ENCODE data around the gene FTH1. TPM values are rescaled to one million over a fixed set of nuclear protein-coding genes. Genes with fewer than 3 reads are reported as not detected.

Gene FTH1
- total and polyA plus RNA-seq, 2 of the 8 experiments (the other 6 are each of a cell fraction or from before 2014, with no cell fraction given): 1,153 to 1,461 TPM

DNA sequence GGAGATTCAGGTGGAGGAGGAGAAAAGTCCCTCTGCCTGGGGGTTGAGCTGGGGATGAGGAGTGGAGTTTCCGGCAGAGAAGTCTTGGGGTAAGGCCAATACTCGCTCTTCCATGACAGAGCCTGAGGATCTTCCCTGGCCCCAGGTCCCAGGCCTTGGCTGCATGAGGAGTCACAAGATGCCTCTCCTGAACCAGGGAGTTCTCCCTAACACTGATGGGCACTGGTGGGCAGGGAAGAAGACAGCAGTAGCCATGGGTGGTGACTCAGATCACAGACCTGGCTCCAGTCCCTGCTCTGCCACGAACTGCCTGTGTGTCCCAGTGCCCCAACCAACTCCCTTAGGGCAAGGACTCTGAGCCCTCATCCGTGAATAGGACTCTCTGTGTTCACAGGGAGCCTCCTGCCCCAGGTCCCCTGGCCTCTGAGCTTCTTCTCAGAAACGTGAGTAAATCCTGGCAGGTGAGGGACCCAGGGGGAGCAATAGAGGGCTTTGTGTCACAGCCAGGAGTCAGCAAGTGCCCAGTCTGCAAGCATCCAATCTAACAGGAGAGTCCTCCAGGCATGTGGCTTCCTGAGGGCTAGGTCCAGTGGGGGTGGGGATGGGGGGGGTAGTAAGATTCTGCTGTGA lies 45.5 kb upstream of the FTH1 start:
- peak overlapping the region; percentile 67; the same call in 1 of the 2 replicates for H2BK15ac ChIP-seq (ENCODE audit: low read length)
- no peak overlapping the region for H2BK20ac ChIP-seq (ENCODE audit: low read length)
- no peak overlapping the region for H3K27ac ChIP-seq (ENCODE audit: low read depth, low read length)
- DNase-seq (ENCODE audit: low read depth in 1 of 2, low spot score in 2 of 2) (no peak), FAIRE-seq (no peak)
- H2BK120ac ChIP-seq (replicated peaks; ENCODE audit: low read depth, low read length): peak overlapping the region; percentile 67
- no peak overlapping the region for H4K8ac ChIP-seq (ENCODE audit: extremely low read depth, insufficient read depth, low read length)
- no peaks in the 10 kb centered on the region for H3K79me1 ChIP-seq (ENCODE audit: low read depth, low read length)
- H3K79me2 ChIP-seq (ENCODE audit: control insufficient read depth in 1 of 2, insufficient read depth in 2 of 2, low read length in 2 of 2): no peaks in the 10 kb centered on the region
- no peaks in the 10 kb centered on the region for H3K23me2 ChIP-seq (ENCODE audit: low read depth, low read length)
- H2AK5ac ChIP-seq (ENCODE audit: low read depth, low read length): no peak overlapping the region
- H3K9ac ChIP-seq (replicated peaks in 1 of 4; ENCODE audit: extremely low read depth in 1 of 4, low read depth in 3 of 4, low read length in 3 of 4): no peak overlapping the region
- no peaks in the 10 kb centered on the region; a peak in 1 of 4 replicates for H3K9me3 ChIP-seq (ENCODE audit: insufficient read depth in 2 of 2, low read depth in 1 of 2, low read length in 1 of 2)
- no peaks in the 10 kb centered on the region for H3K27me3 ChIP-seq (replicated peaks in 1 of 4; ENCODE audit: control insufficient read depth in 3 of 4, extremely low read depth in 1 of 4, insufficient read depth in 3 of 4, low read length in 3 of 4)
- peak overlapping the region; percentile 41; the same call in 1 of the 2 replicates for H2BK12ac ChIP-seq (ENCODE audit: low read depth, low read length)
- H4K5ac ChIP-seq (ENCODE audit: insufficient read length, low read depth, low read length): no peak overlapping the region
- no peak overlapping the region for H3K56ac ChIP-seq (replicated peaks; ENCODE audit: insufficient read length, low read depth, low read length)
- no peak overlapping the region for H3K4me3 ChIP-seq (ENCODE audit: extremely low read depth in 1 of 4, insufficient read depth in 2 of 4, low read depth in 3 of 4, low read length in 4 of 4)
- no peak overlapping the region for H3K4ac ChIP-seq (replicated peaks; ENCODE audit: insufficient read length, low read depth, low read length)
- H2AFZ ChIP-seq (ENCODE audit: low read length): no peak overlapping the region
- no peak overlapping the region for H3K18ac ChIP-seq (ENCODE audit: extremely low read depth, low read length)
- ChIA-PET POLR2A (ENCODE audit: partially characterized antibody) (interaction anchor here (0.9 to 1.6 kb wide), 4 partner anchors 45 to 62 kb away, joined by 3 to 5 read pairs (median 4); partner anchors contain the start of gene FTH1), CTCF (ENCODE audit: partially characterized antibody) (interaction anchor here (0.6 to 3.6 kb wide), 6 partner anchors 19 to 115 kb away, joined by 3 to 14 read pairs (median 4); no protein-coding TSS in a partner anchor)
- no peaks in the 10 kb centered on the region for H4K20me1 ChIP-seq (replicated peaks in 1 of 2; ENCODE audit: control insufficient read depth in 1 of 2, insufficient read depth in 2 of 2, low read length in 2 of 2)
- no peak overlapping the region for H3K4me2 ChIP-seq (ENCODE audit: insufficient read depth in 1 of 2, low read depth in 2 of 2, low read length in 2 of 2)
- H3K36me3 ChIP-seq (ENCODE audit: control insufficient read depth in 2 of 4, insufficient read depth in 4 of 4, low read length in 3 of 4): no peaks in the 10 kb centered on the region
- 82% methylated on average over 5 of the region's 5 CpGs; no CpG with 5 or more reads in 1 of the 2 experiments for WGBS, 2 experiments (ENCODE audit: extremely low coverage in 1 of 2, insufficient coverage in 1 of 2, insufficient read length in 1 of 2, insufficient replicate concordance in 2 of 2, low coverage in 1 of 2, low lambda C conversion rate in 2 of 2, missing lambda C conversion rate in 1 of 2)
- no peak overlapping the region; the same call in 1 of the 2 replicates for H2BK5ac ChIP-seq (ENCODE audit: low read depth, low read length)
- no peak overlapping the region for H3K23ac ChIP-seq (ENCODE audit: insufficient read length)
- H3K14ac ChIP-seq (ENCODE audit: insufficient read length): no peak overlapping the region
- peaks cover 0 to 3% (median 0%) of the 10 kb centered on the region in 4 experiments; a peak in 1 of 7 replicates for H3K4me1 ChIP-seq (replicated peaks in 1 of 4; ENCODE audit: control insufficient read depth in 3 of 4, insufficient read depth in 4 of 4, low read length in 3 of 4)
- H4K91ac ChIP-seq (replicated peaks; ENCODE audit: insufficient read length, low read length): peak overlapping the region; percentile 61
- TF ChIP-seq, protein P1, sequence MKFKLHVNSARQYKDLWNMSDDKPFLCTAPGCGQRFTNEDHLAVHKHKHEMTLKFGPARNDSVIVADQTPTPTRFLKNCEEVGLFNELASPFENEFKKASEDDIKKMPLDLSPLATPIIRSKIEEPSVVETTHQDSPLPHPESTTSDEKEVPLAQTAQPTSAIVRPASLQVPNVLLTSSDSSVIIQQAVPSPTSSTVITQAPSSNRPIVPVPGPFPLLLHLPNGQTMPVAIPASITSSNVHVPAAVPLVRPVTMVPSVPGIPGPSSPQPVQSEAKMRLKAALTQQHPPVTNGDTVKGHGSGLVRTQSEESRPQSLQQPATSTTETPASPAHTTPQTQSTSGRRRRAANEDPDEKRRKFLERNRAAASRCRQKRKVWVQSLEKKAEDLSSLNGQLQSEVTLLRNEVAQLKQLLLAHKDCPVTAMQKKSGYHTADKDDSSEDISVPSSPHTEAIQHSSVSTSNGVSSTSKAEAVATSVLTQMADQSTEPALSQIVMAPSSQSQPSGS (IDR thresholded peaks at IDR 0.05; ENCODE audit: low read length): no peak
- no peak for TF ChIP-seq SRF (IDR thresholded peaks at IDR 0.05; ENCODE audit: low read depth, low read length)
- TF ChIP-seq, protein P2, sequence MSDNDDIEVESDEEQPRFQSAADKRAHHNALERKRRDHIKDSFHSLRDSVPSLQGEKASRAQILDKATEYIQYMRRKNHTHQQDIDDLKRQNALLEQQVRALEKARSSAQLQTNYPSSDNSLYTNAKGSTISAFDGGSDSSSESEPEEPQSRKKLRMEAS (IDR thresholded peaks at IDR 0.05): no peak
- no peak for TF ChIP-seq EP300 (IDR thresholded peaks at IDR 0.05; ENCODE audit: borderline replicate concordance in 1 of 2, low read depth in 2 of 2, low read length in 2 of 2)
- TF ChIP-seq, protein P3, sequence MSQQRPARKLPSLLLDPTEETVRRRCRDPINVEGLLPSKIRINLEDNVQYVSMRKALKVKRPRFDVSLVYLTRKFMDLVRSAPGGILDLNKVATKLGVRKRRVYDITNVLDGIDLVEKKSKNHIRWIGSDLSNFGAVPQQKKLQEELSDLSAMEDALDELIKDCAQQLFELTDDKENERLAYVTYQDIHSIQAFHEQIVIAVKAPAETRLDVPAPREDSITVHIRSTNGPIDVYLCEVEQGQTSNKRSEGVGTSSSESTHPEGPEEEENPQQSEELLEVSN (IDR thresholded peaks at IDR 0.05): no peak
- TF ChIP-seq CHD2 (IDR thresholded peaks at IDR 0.05; ENCODE audit: low read length): no peak

All from H1 (cell line).